SK-N-SH (cell line): ENCODE results near the gene SLC9A5. TPM values are rescaled to one million over a fixed set of nuclear protein-coding genes. Genes with fewer than 3 reads are reported as not detected.

Source experiments
- CTCF ChIA-PET: fragments of 300-600, 350-600 bp; formaldehyde crosslinking; extraction: SDS; loops from one replicate; lab custom pipeline; 2021; lab: Yijun Ruan, JAX
- POLR2A ChIA-PET: fragments of 350-600 bp; sonication (Branson Sonifier 250); formaldehyde crosslinking; extraction: SDS; loops from one replicate; lab custom pipeline; 2020; ENCODE audit warnings: antibody characterized with exemption, inconsistent platforms; lab: Yijun Ruan, JAX
- DNase-seq: peaks from one replicate; pipeline ENCODE4 v3.0.0; 2012
- H2AFZ ChIP-seq: fragments of 200-600 bp; sonication (generic); 2 replicates; pipeline ENCODE4 v1.8.1; 2016; ENCODE audit warnings: antibody characterized with exemption, mild to moderate bottlenecking, low read depth
- H3F3A ChIP-seq: fragments of 200-600 bp; sonication (generic); replicated peaks from 2 replicates; pipeline ENCODE3; 2016; ENCODE audit warnings: antibody characterized with exemption, mild to moderate bottlenecking; ENCODE audit not compliant: insufficient read depth
- H3K27ac ChIP-seq, 2 experiments: fragments of 200-500 bp in 1 of 2; fragments of 200-600 bp in 1 of 2; sonication (Bioruptor generic) in 1 of 2; sonication (generic), shearing (Covaris generic) in 1 of 2; 2 replicates each; pipeline versions ENCODE4 v1.5.1 to v1.6.1; 2014 to 2016; ENCODE audit warnings: low read depth in 2 of 2, inconsistent platforms in 1 of 2, low read length in 1 of 2, mild to moderate bottlenecking in 1 of 2, mixed read lengths in 1 of 2
- H3K27me3 ChIP-seq: fragments of 200-600 bp; sonication (generic), shearing (Covaris generic); 2 replicates; pipeline ENCODE4 v1.6.1; 2016; ENCODE audit warnings: mixed run types; ENCODE audit not compliant: insufficient read depth
- H3K36me3 ChIP-seq, 2 experiments: fragments of 200-500 bp in 1 of 2; fragments of 200-600 bp in 1 of 2; sonication (Bioruptor generic) in 1 of 2; sonication (generic) in 1 of 2; replicated peaks in 1 of 2; 2 replicates each; pipeline versions ENCODE3 to v1.5.1; 2014 to 2016; ENCODE audit warnings: low read length in 1 of 2, mild to moderate bottlenecking in 1 of 2; ENCODE audit not compliant: insufficient read depth in 2 of 2, control insufficient read depth in 1 of 2
- H3K4me1 ChIP-seq, 2 experiments: fragments of 200-500 bp in 1 of 2; fragments of 200-600 bp in 1 of 2; sonication (Bioruptor generic) in 1 of 2; sonication (generic), shearing (Covaris generic) in 1 of 2; 2 replicates each; pipeline versions ENCODE4 v1.5.1 to v1.6.1; 2014 to 2016; ENCODE audit warnings: low read depth in 1 of 2, low read length in 1 of 2, mixed run types in 1 of 2; ENCODE audit not compliant: insufficient read depth in 2 of 2, control insufficient read depth in 1 of 2
- H3K4me2 ChIP-seq: fragments of 200-600 bp; sonication (generic), shearing (Covaris generic); 2 replicates; pipeline ENCODE4 v1.6.1; 2017; ENCODE audit warnings: mixed run types
- H3K4me3 ChIP-seq, 2 experiments: fragments of 200-500 bp in 1 of 2; fragments of 200-600 bp in 1 of 2; sonication (Bioruptor generic) in 1 of 2; sonication (generic), shearing (Covaris generic) in 1 of 2; 2 replicates each; pipeline versions ENCODE4 v1.5.1 to v1.8.1; 2014 to 2016; ENCODE audit warnings: low read depth in 2 of 2, inconsistent platforms in 1 of 2, low read length in 1 of 2, mild to moderate bottlenecking in 1 of 2, mixed read lengths in 1 of 2, moderate library complexity in 1 of 2
- H3K79me2 ChIP-seq: fragments of 200-600 bp; sonication (generic); 2 replicates; pipeline ENCODE4 v1.8.1; 2017; ENCODE audit warnings: mild to moderate bottlenecking; ENCODE audit not compliant: insufficient read depth
- H3K9ac ChIP-seq: fragments of 200-600 bp; sonication (generic); 2 replicates; pipeline ENCODE4 v1.6.1; 2017; ENCODE audit warnings: mixed run types
- H3K9me2 ChIP-seq: fragments of 200-600 bp; sonication (generic); 2 replicates; pipeline ENCODE4 v1.6.1; 2017; ENCODE audit warnings: mixed run types
- H3K9me3 ChIP-seq: fragments of 200-600 bp; sonication (generic); 2 replicates; pipeline ENCODE4 v1.6.1; 2017; ENCODE audit warnings: mixed run types, mild to moderate bottlenecking, moderate library complexity
- H4K20me1 ChIP-seq: fragments of 200-600 bp; sonication (generic); 2 replicates; pipeline ENCODE4 v1.6.1; 2017; ENCODE audit warnings: mild to moderate bottlenecking, mixed run types; ENCODE audit not compliant: insufficient read depth
- CHD2 ChIP-seq: fragments of 150-350 bp; IDR thresholded peaks from 2 replicates; pipeline ENCODE4 v1.6.1; 2018; ENCODE audit warnings: low read length; ENCODE audit not compliant: partially characterized antibody
- FOSL2 ChIP-seq: IDR thresholded peaks from 2 replicates; pipeline ENCODE4 v1.4.0; 2012; ENCODE audit warnings: low read depth, mild to moderate bottlenecking, moderate library complexity, borderline replicate concordance
- FOXM1 ChIP-seq: IDR thresholded peaks from 2 replicates; pipeline ENCODE4 v1.4.0; 2012; ENCODE audit warnings: low read depth, mild to moderate bottlenecking
- GATA2 ChIP-seq: sonication (generic); formaldehyde crosslinking; IDR thresholded peaks from 2 replicates; pipeline ENCODE4 v1.5.0; 2020; ENCODE audit warnings: mild to moderate bottlenecking, missing genetic modification reagents
- IRF3 ChIP-seq: fragments of 150-350 bp; IDR thresholded peaks from 2 replicates; pipeline ENCODE4 v1.6.1; 2016; ENCODE audit warnings: mild to moderate bottlenecking, low read depth, low read length
- MAX ChIP-seq: IDR thresholded peaks from 2 replicates; pipeline ENCODE4 v1.4.0; 2012; ENCODE audit warnings: low read depth
- MEF2A ChIP-seq: IDR thresholded peaks from 2 replicates; pipeline ENCODE4 v1.4.0; 2012; ENCODE audit warnings: low read depth, borderline replicate concordance
- MXI1 ChIP-seq: IDR thresholded peaks from 2 replicates; pipeline ENCODE4 v1.6.1; 2012; ENCODE audit warnings: mild to moderate bottlenecking, low read depth, low read length, improper control_type of control experiment
- NRF1 ChIP-seq: IDR thresholded peaks from 2 replicates; pipeline ENCODE4 v1.6.1; 2012; ENCODE audit warnings: low read depth, mild to moderate bottlenecking, low read length
- POLR2AphosphoS5 ChIP-seq: IDR thresholded peaks from 2 replicates; pipeline ENCODE4 v1.6.1; 2012; ENCODE audit warnings: low read depth, low read length
- RAD21 ChIP-seq: IDR thresholded peaks from 2 replicates; pipeline ENCODE4 v1.6.1; 2012; ENCODE audit warnings: mild to moderate bottlenecking, low read length
- TCF12 ChIP-seq: IDR thresholded peaks from 2 replicates; pipeline ENCODE4 v1.4.0; 2012
- USF2 ChIP-seq: fragments of 150-350 bp; IDR thresholded peaks from 2 replicates; pipeline ENCODE4 v1.6.1; 2017; ENCODE audit warnings: antibody characterized with exemption, low read length, low read depth, borderline replicate concordance
- ZBTB33 ChIP-seq: IDR thresholded peaks from 2 replicates; pipeline ENCODE4 v1.4.0; 2012; ENCODE audit warnings: low read depth, borderline replicate concordance
- WGBS: methylation state at CpG from one replicate; pipeline ENCODE4 v1.1.6; 2017; ENCODE audit warnings: low lambda C conversion rate; 5-methylcytosine and 5-hydroxymethylcytosine counted together
- polyA plus RNA-seq, 3 experiments: library from polyadenylated mRNA; depleted of rRNA; stranded (reverse); fragments of >200 nt; gene quantifications; 2 replicates each; pipeline ENCODE4 v1.2.3, GENCODE V29; 2012

The SLC9A5 gene
- polyA plus RNA-seq, 1 of the 3 experiments (the other 2 are of a cell fraction) = 4.1 TPM

GRCh38 chr16:67258161-67258835 is 9.5 kb downstream of the SLC9A5 start:
- H3K4me2 ChIP-seq = no peak overlapping the region
- POLR2A ChIA-PET = no interaction called here
- no peaks in the 10 kb centered on the region for H4K20me1 ChIP-seq
- no peak overlapping the region for H3K9ac ChIP-seq
- no peaks in the 10 kb centered on the region for H3K9me2 ChIP-seq
- no peaks in the 10 kb centered on the region for H3K36me3 ChIP-seq
- no peaks in the 10 kb centered on the region for H3K79me2 ChIP-seq
- H3K27ac ChIP-seq = no peak overlapping the region
- no peaks in the 10 kb centered on the region for H3K27me3 ChIP-seq
- CTCF ChIA-PET = interaction anchor here (0.5 to 1.5 kb wide), 3 partner anchors 10 to 597 kb away, joined by 3 to 8 read pairs (median 3); partner anchors contain the start of gene SLC9A5
- H2AFZ ChIP-seq = no peak overlapping the region
- H3K4me1 ChIP-seq = peaks cover 0 to 8% of the 10 kb centered on the region in 2 experiments; a peak in 1 of 4 replicates
- no peaks in the 10 kb centered on the region for H3F3A ChIP-seq
- DNase-seq = no peak
- H3K4me3 ChIP-seq = no peak overlapping the region
- H3K9me3 ChIP-seq = no peaks in the 10 kb centered on the region
- no peak for TF ChIP-seq NRF1
- TF ChIP-seq MAX = no peak
- TF ChIP-seq MXI1 = no peak
- TF ChIP-seq FOXM1 = no peak
- TF ChIP-seq CHD2 = no peak
- TF ChIP-seq GATA2 (CRISPR knock-in tag) = no peak
- no peak for TF ChIP-seq USF2
- TF ChIP-seq IRF3 = no peak
- no peak for TF ChIP-seq FOSL2
- TF ChIP-seq POLR2AphosphoS5 = no peak
- TF ChIP-seq MEF2A = no peak
- no peak for TF ChIP-seq RAD21
- no peak for TF ChIP-seq TCF12
- TF ChIP-seq ZBTB33 = no peak
- TF ChIP-seq, all 33 proteins: peak for 0
- WGBS = 94% methylated on average over 11 of the region's 11 CpGs
